Breast epithelium (tissue), 3 donors: Measurements from ENCODE around the gene NMU.

Source experiments
- CTCF ChIP-seq, 3 donors: fragments of 450-650 bp; IDR thresholded peaks; one replicate each; pipeline ENCODE4 v1.5.1; 2016 to 2017; ENCODE audit warnings: antibody characterized with exemption in 3 of 3, mild to moderate bottlenecking in 3 of 3, moderate library complexity in 3 of 3
- POLR2A ChIP-seq: fragments of 450-650 bp; IDR thresholded peaks from one replicate; pipeline ENCODE4 v1.6.1; 2016; ENCODE audit warnings: antibody characterized with exemption, mild to moderate bottlenecking, moderate library complexity

- TF ChIP-seq POLR2A (no peak), CTCF (IDR thresholded peaks at IDR 0.05) (no peak)
These were observed 2.2 kb downstream of the NMU start for GRCh38 chr4:55633903-55634302.
